T-helper 1 cell treated with Interleukin-12 subunit alpha and Interleukin-12 subunit beta and Interleukin-4 antibody, amounts not matched to agents 30 ng/mL and 1 ng/mL, for 36 hours (primary cell): ENCODE data around the gene ARHGAP29. TPM values are rescaled to one million over a fixed set of nuclear protein-coding genes. Genes with fewer than 3 reads are reported as not detected.

Experiments
- intact Hi-C: fragments of 100-400 bp; cut with micrococcal nuclease; formaldehyde crosslinking; loops from one replicate; pipeline ENCODE4 v1.15.1; 2024
- total RNA-seq: library from RNA; stranded (reverse); gene quantifications from 2 replicates; pipeline ENCODE4 v1.2.3, GENCODE V29; 2022

ARHGAP29 gene
- total RNA-seq = 0.02 and 0.07 TPM in 2 replicates

- intact Hi-C loops = loop anchor here (2.0 to 10.0 kb wide), 5 partner anchors 181 to 690 kb away; partner anchors contain the start of genes ABCD3, CNN3 and GCLM
These were observed at the start of gene ARHGAP29 for GRCh38 chr1:94237291-94238226. Gene ARHGAP29, minus strand, starts transcription at chr1:94237584. Its CDS starts 5,973 bp downstream, at chr1:94231611.

- intact Hi-C loops = no loop called here
These were observed 49.6 kb upstream of the ARHGAP29 start for GRCh38 chr1:94286864-94287437.

- intact Hi-C loops = no loop called here
These were observed 47.8 kb upstream of the ARHGAP29 start for GRCh38 chr1:94285031-94285654.

GRCh38 chr1:94284476-94284875 is 47.1 kb upstream of the ARHGAP29 start:
- intact Hi-C loops = no loop called here

GRCh38 chr1:94283462-94283861 is 46.1 kb upstream of the ARHGAP29 start:
- intact Hi-C loops = no loop called here

GRCh38 chr1:94282143-94282711 is 44.8 kb upstream of the ARHGAP29 start:
- intact Hi-C loops = no loop called here

GRCh38 chr1:94281361-94282142 is 44.2 kb upstream of the ARHGAP29 start:
- intact Hi-C loops = no loop called here

- intact Hi-C loops = no loop called here
These were observed 43.2 kb upstream of the ARHGAP29 start for GRCh38 chr1:94280541-94280940.

GRCh38 chr1:94279462-94279861 is 42.1 kb upstream of the ARHGAP29 start:
- intact Hi-C loops = no loop called here

GRCh38 chr1:94279038-94279437 is 41.7 kb upstream of the ARHGAP29 start:
- intact Hi-C loops = no loop called here

- intact Hi-C loops = no loop called here
These were observed 39.6 kb upstream of the ARHGAP29 start for GRCh38 chr1:94276988-94277434.

GRCh38 chr1:94275083-94275482 is 37.7 kb upstream of the ARHGAP29 start:
- intact Hi-C loops = no loop called here

- intact Hi-C loops = no loop called here
These were observed 37.2 kb upstream of the ARHGAP29 start for GRCh38 chr1:94274561-94274960.

- intact Hi-C loops = no loop called here
These were observed 35.7 kb upstream of the ARHGAP29 start for GRCh38 chr1:94273111-94273510.

- intact Hi-C loops = no loop called here
These were observed 35.0 kb upstream of the ARHGAP29 start for GRCh38 chr1:94272388-94272787.

- intact Hi-C loops = no loop called here
These were observed 34.0 kb upstream of the ARHGAP29 start for GRCh38 chr1:94271373-94271772.

- intact Hi-C loops = no loop called here
These were observed 33.4 kb upstream of the ARHGAP29 start for GRCh38 chr1:94270801-94271203.

GRCh38 chr1:94269921-94270320 is 32.5 kb upstream of the ARHGAP29 start:
- intact Hi-C loops = no loop called here

- intact Hi-C loops = no loop called here
These were observed 28.5 kb upstream of the ARHGAP29 start for GRCh38 chr1:94265906-94266305.

- intact Hi-C loops = no loop called here
These were observed 27.6 kb upstream of the ARHGAP29 start for GRCh38 chr1:94265011-94265422.
